Measurements from ENCODE around the gene RAB12.

Gene RAB12

GRCh38 chr18:8623549-8624106 lies 14.4 kb downstream of the RAB12 start:
- TF ChIP-seq, protein P1, sequence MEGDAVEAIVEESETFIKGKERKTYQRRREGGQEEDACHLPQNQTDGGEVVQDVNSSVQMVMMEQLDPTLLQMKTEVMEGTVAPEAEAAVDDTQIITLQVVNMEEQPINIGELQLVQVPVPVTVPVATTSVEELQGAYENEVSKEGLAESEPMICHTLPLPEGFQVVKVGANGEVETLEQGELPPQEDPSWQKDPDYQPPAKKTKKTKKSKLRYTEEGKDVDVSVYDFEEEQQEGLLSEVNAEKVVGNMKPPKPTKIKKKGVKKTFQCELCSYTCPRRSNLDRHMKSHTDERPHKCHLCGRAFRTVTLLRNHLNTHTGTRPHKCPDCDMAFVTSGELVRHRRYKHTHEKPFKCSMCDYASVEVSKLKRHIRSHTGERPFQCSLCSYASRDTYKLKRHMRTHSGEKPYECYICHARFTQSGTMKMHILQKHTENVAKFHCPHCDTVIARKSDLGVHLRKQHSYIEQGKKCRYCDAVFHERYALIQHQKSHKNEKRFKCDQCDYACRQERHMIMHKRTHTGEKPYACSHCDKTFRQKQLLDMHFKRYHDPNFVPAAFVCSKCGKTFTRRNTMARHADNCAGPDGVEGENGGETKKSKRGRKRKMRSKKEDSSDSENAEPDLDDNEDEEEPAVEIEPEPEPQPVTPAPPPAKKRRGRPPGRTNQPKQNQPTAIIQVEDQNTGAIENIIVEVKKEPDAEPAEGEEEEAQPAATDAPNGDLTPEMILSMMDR (IDR thresholded peaks at IDR 0.05; ENCODE audit: low read depth, low read length) = no peak
- H3K4me3 ChIP-seq (ENCODE audit: low read depth, low read length) = no peak overlapping the region

- TF ChIP-seq, protein P1 (IDR thresholded peaks at IDR 0.05; ENCODE audit: low read depth, low read length) = no peak
- H3K4me3 ChIP-seq (ENCODE audit: low read depth, low read length) = no peak overlapping the region
These were observed 16.3 kb downstream of the RAB12 start for GRCh38 chr18:8625461-8626092.

DNA sequence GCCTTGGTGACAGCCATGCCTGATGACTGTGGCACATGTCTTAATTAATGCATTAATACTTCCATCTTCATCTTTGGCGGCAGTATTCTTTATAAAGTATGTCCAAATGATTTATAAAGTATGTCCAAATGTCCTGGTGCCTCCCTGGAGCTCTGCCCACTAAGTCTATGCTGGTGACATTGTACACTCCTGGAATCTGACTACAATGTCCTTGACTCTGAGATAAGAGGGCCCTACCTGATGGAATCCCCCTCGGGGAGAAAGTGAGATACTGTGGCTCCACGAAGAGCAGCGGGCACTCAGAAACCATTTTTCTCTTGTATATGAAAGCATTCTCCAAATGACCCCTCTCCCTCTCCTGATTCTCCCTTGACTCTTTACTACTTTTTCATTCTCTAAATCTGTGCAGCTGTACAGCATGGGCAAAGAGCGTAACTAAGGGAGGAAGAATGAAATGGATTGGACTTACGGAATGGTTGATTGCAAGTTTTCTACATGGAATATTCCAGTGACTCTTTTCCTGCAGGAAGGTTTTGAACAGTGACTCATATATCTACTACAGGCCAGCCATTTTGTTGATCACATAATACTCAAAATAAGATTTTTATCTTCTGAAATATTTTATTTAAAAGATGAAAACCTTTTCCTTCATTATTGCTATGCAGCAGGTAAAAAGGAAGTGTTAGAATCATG lies 17.3 kb downstream of the RAB12 start:
- TF ChIP-seq, protein P1 (IDR thresholded peaks at IDR 0.05; ENCODE audit: low read depth, low read length) = no peak
- no peak overlapping the region for H3K4me3 ChIP-seq (ENCODE audit: low read depth, low read length)

DNA sequence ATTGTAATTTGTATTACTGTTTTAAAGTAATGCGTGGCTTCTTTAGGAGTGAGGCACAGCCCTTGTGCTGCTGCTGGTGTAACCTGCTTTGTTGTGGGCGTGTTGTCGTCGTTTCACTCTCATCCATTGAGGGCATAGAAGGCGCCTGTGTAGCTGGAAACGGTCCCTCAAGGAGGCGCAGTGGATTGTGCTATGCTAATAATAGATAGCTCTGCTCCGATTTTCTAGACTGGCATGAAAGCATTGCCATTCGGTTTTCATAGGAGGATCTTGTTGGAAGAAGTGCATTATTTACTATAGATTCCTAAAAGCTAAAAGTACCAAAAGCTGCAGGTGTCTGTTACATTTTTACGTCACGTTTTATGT lies 17.9 kb downstream of the RAB12 start:
- TF ChIP-seq, protein P1 (IDR thresholded peaks at IDR 0.05; ENCODE audit: low read depth, low read length) = no peak
- H3K4me3 ChIP-seq (ENCODE audit: low read depth, low read length) = no peak overlapping the region

GRCh38 chr18:8627540-8627939 lies 18.3 kb downstream of the RAB12 start:
- TF ChIP-seq, protein P1 (IDR thresholded peaks at IDR 0.05; ENCODE audit: low read depth, low read length) = no peak
- no peak overlapping the region for H3K4me3 ChIP-seq (ENCODE audit: low read depth, low read length)

GRCh38 chr18:8629602-8630001 lies 20.4 kb downstream of the RAB12 start:
- TF ChIP-seq, protein P1 (IDR thresholded peaks at IDR 0.05; ENCODE audit: low read depth, low read length) = no peak
- no peak overlapping the region for H3K4me3 ChIP-seq (ENCODE audit: low read depth, low read length)

DNA sequence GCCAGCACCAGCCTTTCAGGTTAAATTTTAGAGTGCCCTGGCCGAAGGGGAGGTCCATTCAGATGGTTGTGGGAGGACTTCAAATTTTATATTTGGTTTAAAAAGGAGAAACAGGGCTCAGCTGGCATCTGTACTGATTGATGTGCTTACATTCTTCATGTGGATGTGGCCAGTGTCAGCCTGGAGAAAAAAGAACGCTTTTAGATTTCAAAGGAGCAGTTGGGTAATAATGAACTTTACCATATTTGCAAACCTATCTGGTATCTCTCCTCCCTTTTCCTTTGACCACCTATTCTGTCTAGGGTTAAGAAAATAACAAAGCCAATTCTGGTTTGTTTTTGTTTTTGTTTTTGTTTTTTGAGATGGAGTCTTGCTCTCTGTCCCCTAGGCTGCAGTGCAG lies 21.3 kb downstream of the RAB12 start:
- H3K4me3 ChIP-seq (ENCODE audit: low read depth, low read length) = no peak overlapping the region
- TF ChIP-seq, protein P1 (IDR thresholded peaks at IDR 0.05; ENCODE audit: low read depth, low read length) = no peak
